Thyroid gland (tissue), 4 donors: ENCODE results near the gene TRIM65. TPM values are rescaled to one million over a fixed set of nuclear protein-coding genes. Genes with fewer than 3 reads are reported as not detected.
A peak's percentile ranks its signal among the peaks of the same experiment; 100 is the strongest.

Source experiments
- DNase-seq, 2 donors: peaks; one replicate each; pipeline ENCODE4 v3.0.0-alpha.2; 2019
- H3K27ac ChIP-seq, 3 donors: fragments of 200-600 bp; sonication (generic); 1 replicate in 2 of 3; 2 replicates in 1 of 3; pipeline ENCODE4 v1.5.1; 2016 to 2019; ENCODE audit warnings: mild to moderate bottlenecking in 1 of 3, moderate library complexity in 1 of 3
- H3K27me3 ChIP-seq: fragments of 200-600 bp; sonication (generic); one replicate; pipeline ENCODE4 v1.5.1; 2019
- H3K36me3 ChIP-seq, 2 donors: fragments of 200-600 bp; sonication (generic); one replicate each; pipeline ENCODE4 v1.5.1; 2016 to 2019
- H3K4me1 ChIP-seq, 2 donors: fragments of 200-600 bp; sonication (generic); one replicate each; pipeline ENCODE4 v1.5.1; 2017 to 2019
- H3K4me3 ChIP-seq, 3 donors: fragments of 200-600 bp; sonication (generic); replicated peaks in 1 of 3; 1 replicate in 2 of 3; 2 replicates in 1 of 3; pipeline ENCODE4 v1.5.1; 2016; ENCODE audit warnings: mild to moderate bottlenecking in 1 of 3
- H3K9me3 ChIP-seq: fragments of 200-600 bp; sonication (generic); one replicate; pipeline ENCODE4 v1.5.1; 2017
- POLR2A ChIP-seq, 2 donors: fragments of 450-650 bp; IDR thresholded peaks; one replicate each; pipeline ENCODE4 v1.6.1; 2017; ENCODE audit warnings: antibody characterized with exemption in 2 of 2, mild to moderate bottlenecking in 2 of 2, moderate library complexity in 1 of 2
- WGBS, 2 donors: methylation state at CpG; one replicate each; pipeline ENCODE4 v1.1.5; 2017; 5-methylcytosine and 5-hydroxymethylcytosine counted together
- intact Hi-C: fragments of 100-400 bp; cut with DNase I; formaldehyde crosslinking; loops from one replicate; pipeline ENCODE4 v1.15.1; 2023
- total RNA-seq, 4 donors: library from RNA; depleted of rRNA; stranded (reverse); fragments of >200 nt; gene quantifications; one replicate each; pipeline ENCODE4 v1.2.3, GENCODE V29; 2016
- TF ChIP-seq, protein P1 (sequence below), 6 experiments: fragments of 200-600 bp in 3 of 6; fragments of 450-650 bp in 3 of 6; sonication (generic) in 3 of 6; IDR thresholded peaks; one replicate each; pipeline ENCODE4 v1.5.1; 2016 to 2019; ENCODE audit warnings: antibody characterized with exemption in 6 of 6, mild to moderate bottlenecking in 2 of 6, inconsistent platforms in 1 of 6, moderate library complexity in 1 of 6

Gene TRIM65
- total RNA-seq, 4 donors from 2014 or later = 23.0 to 39.4 (median 31.8) TPM

DNA sequence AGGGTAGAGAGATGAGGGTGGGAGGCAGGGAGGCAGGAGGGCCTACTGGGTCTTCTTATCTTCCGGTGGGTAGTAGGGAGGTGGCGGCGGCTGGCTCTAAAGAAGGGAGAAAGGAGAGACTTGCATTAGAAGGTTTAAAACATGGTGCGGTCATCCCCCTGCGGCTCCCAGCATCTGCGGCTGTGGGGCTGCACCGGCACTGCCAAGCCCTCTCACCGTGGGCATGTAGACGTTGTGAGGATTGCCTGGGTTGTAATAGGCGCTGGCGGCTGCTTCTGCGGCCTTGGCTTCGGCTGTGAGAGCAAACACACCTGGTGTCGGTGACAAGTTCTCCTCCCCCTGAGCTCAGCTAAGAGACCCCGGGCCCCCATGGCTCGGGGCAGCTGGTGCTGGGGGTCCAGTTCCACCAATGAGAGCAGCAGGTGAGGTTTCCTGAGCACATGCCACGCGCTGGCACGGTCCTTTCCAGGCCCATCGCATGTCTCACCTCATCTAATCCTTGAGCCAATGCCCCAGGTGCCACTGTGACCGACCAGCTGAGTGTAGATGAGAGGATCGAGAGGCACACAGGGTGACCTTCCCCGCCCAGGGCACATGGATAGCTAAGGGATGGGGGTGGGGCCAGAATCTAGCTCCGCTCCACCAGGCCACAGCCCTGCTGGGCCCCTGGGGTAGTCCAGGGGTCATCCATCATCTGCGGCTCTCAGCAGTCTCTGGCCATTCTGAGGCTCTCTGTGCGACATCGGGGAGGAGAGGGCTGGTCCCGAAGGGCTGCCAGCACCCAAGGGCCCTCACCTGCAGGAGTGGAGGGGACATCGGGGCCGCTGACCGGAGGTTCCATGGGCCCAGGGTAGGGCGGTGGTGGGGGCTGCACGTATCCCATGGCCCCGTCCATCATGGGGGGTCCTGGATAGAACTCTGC lies 49.8 kb downstream of the TRIM65 start:
- no peak for DNase-seq
- Histone ChIP-seq H3K27ac (peak overlapping the region in 2 of 3 donors; percentile 83 to 90), H3K4me1 (peaks cover 25 to 54% of the 10 kb centered on the region in 2 donors), H3K27me3 (no peaks in the 10 kb centered on the region), H3K9me3 (no peaks in the 10 kb centered on the region), H3K36me3 (peaks cover 52 to 54% of the 10 kb centered on the region in 2 donors), H3K4me3 (no peak overlapping the region)
- TF ChIP-seq, protein P1, sequence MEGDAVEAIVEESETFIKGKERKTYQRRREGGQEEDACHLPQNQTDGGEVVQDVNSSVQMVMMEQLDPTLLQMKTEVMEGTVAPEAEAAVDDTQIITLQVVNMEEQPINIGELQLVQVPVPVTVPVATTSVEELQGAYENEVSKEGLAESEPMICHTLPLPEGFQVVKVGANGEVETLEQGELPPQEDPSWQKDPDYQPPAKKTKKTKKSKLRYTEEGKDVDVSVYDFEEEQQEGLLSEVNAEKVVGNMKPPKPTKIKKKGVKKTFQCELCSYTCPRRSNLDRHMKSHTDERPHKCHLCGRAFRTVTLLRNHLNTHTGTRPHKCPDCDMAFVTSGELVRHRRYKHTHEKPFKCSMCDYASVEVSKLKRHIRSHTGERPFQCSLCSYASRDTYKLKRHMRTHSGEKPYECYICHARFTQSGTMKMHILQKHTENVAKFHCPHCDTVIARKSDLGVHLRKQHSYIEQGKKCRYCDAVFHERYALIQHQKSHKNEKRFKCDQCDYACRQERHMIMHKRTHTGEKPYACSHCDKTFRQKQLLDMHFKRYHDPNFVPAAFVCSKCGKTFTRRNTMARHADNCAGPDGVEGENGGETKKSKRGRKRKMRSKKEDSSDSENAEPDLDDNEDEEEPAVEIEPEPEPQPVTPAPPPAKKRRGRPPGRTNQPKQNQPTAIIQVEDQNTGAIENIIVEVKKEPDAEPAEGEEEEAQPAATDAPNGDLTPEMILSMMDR (IDR thresholded peaks at IDR 0.05) = no peak
- no peak for TF ChIP-seq POLR2A (IDR thresholded peaks at IDR 0.05)
- intact Hi-C loops = loop anchor here (10.0 kb wide), 1 partner anchor 182 kb away; the partner anchor contains the start of genes RECQL5 and SAP30BP
- 90 to 95% methylated on average over 24 to 28 of the region's 34 CpGs for WGBS, 2 donors

DNA sequence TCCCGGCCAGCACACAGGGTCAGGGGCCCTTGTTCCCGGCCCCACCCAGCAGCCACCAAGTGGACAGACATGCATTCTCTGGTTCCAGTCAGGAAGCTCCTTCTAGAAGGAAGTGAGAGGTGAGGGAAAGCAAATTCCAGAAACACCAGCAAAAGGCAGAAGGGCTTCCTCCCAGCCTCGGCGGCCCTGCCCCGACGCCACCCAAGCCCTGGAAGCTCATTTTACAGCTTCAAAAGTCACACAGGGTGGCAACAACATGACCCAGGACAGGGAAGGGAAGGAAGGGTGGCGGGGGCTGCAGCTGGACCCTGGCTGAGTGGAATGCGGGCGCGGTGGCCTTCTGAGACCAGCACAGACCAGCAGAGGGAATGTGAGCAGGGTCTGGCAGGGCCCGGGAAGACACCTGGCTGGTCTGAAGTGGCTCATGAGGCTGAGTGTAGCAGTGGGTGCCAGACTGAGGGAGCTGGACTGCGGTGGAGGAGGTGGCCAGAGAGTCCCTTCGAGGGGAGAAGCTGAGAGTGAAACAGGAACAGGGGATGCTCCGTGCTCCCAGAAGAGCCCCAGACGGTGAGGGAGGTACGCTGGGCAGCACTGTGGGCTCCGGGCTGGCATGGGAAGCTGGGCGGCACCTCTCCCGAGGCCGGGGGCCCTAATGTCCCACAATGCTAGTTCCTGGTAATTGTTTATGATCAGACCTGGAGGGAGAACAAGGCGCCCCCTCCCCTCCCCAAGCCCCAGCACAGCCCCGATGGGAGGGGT lies 50.6 kb downstream of the TRIM65 start:
- WGBS, 2 donors = 70 to 78% methylated on average over 22 of the region's 22 CpGs
- Histone ChIP-seq H3K4me3 (no peak overlapping the region), H3K27ac (peak overlapping the region; percentile 83 to 94 (median 90)), H3K4me1 (peaks cover 25 to 54% of the 10 kb centered on the region in 2 donors), H3K9me3 (no peaks in the 10 kb centered on the region), H3K27me3 (no peaks in the 10 kb centered on the region), H3K36me3 (peaks cover 48 to 50% of the 10 kb centered on the region in 2 donors)
- intact Hi-C loops = loop anchor here (10.0 kb wide), 1 partner anchor 181 kb away; the partner anchor contains the start of genes RECQL5 and SAP30BP
- TF ChIP-seq, protein P1 (IDR thresholded peaks at IDR 0.05) = no peak
- TF ChIP-seq POLR2A (IDR thresholded peaks at IDR 0.05) = no peak
- DNase-seq = no peak

DNA sequence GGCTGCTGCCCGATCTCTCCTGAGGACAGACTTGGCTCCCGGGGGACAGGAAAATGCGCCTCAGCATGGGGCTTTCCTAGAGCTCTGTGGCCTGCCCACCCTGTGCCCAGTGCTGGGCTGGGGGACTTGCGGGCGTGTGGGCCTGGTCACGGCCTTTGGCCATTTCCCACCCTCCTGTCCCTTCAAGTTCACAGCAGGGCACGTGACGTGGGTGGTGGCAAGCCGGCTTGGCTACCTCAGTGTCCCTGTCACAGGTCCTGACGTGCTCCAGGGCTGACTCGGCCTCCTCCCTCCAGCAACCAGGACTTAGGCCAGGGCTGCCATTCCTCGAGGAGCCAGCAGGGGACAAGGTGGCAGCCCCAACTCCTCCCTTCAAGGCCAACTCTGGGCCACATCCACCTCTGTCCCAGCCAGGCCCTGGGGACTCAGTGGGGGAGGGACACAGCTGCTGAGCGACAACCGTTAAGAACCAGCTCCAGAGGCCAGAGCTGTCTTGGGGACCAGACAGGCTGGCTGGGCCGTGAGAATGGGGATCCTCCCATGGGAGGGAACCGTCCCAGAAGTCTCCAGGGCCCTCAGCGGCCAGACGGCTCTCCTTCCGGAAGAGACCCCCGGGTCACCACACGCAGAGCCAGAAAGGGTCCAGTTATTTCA lies 51.6 kb downstream of the TRIM65 start:
- DNase-seq = peak; percentile 83 to 89
- Histone ChIP-seq H3K4me1 (peaks cover 25 to 54% of the 10 kb centered on the region in 2 donors), H3K27me3 (no peaks in the 10 kb centered on the region), H3K9me3 (no peaks in the 10 kb centered on the region), H3K4me3 (no peak overlapping the region), H3K27ac (peak overlapping the region; percentile 83 to 94 (median 90)), H3K36me3 (peaks cover 39 to 41% of the 10 kb centered on the region in 2 donors)
- TF ChIP-seq, protein P1 (IDR thresholded peaks at IDR 0.05) = peak; percentile 82 to 90 (median 88)
- peak in 1 of 2 donors; percentile 25 for TF ChIP-seq POLR2A (IDR thresholded peaks at IDR 0.05)
- 24 to 29% methylated on average over 15 to 18 of the region's 21 CpGs for WGBS, 2 donors
- intact Hi-C loops = loop anchor here (10.0 kb wide), 1 partner anchor 180 kb away; the partner anchor contains the start of genes RECQL5 and SAP30BP

DNA sequence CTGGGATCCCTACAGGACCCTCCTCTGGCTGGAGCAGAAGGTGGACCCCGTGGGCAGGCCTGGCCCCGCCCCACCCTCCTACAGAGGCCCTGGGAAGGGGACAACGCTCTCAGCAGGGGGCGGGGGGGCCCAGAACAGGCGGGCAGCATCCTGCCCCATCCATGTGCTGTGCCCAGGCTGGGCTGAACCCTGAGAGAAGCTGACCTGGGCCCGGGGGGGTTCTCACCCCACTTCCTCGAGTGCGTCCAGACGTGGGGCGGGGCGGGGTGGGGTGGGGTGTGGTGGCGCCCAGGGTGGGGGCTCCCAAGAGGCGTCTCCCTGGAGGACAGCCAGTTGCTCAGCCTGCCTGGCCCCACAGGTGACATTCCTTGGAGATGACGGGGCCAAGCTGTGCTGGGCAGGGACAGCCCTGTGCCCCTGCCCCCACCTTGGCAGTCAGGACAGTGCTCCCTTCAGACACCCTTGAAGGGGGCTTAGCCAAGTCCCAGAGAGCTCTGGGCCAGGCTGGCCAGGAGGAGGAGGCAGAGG lies 52.2 kb downstream of the TRIM65 start:
- H3K27ac ChIP-seq = peak overlapping the region; percentile 83 to 94 (median 90)
- peaks cover 25 to 50% of the 10 kb centered on the region in 2 donors for H3K4me1 ChIP-seq
- TF ChIP-seq, protein P1 (IDR thresholded peaks at IDR 0.05) = no peak
- no peak for TF ChIP-seq POLR2A (IDR thresholded peaks at IDR 0.05)
- DNase-seq = peak; percentile 93
- intact Hi-C loops = loop anchor here (10.0 kb wide), 1 partner anchor 180 kb away; the partner anchor contains the start of genes RECQL5 and SAP30BP
- no peaks in the 10 kb centered on the region for H3K9me3 ChIP-seq
- 18 to 30% methylated on average over 7 to 8 of the region's 14 CpGs for WGBS, 2 donors
- no peaks in the 10 kb centered on the region for H3K27me3 ChIP-seq
- no peak overlapping the region for H3K4me3 ChIP-seq
- H3K36me3 ChIP-seq = peaks cover 34 to 35% of the 10 kb centered on the region in 2 donors
